ENCODE data around the gene HPGDS. TPM values are rescaled to one million over a fixed set of nuclear protein-coding genes. Genes with fewer than 3 reads are reported as not detected.
"Not testable (repeated sequence)": the region's sequence is repeated elsewhere in the genome, so short reads cannot be mapped to it uniquely, and the experiment has no call there.

Gene HPGDS
- 1 to 10 TPM; 2.5 to 9.5 (median 4.7) TPM for polyA plus RNA-seq
- long read RNA-seq, donor 1, transcript HPGDS-201 (6 exons, 1,636 nt): major isoform, 5 of 5 reads
- long read RNA-seq, donor 1, partial matches to known transcripts: 0 of 5 reads
- long read RNA-seq, donor 1, other reads (novel, unspliced or antisense): 0 of 5 reads
- long read RNA-seq, donor 2, partial matches to known transcripts: 0 of 3 reads
- long read RNA-seq, donor 2, other reads (novel, unspliced or antisense): 0 of 3 reads
- long read RNA-seq, donor 3, partial matches to known transcripts: 0 of 1 reads
- long read RNA-seq, donor 3, other reads (novel, unspliced or antisense): 0 of 1 reads
- long read RNA-seq, donor 4: 0 reads
- long read RNA-seq, donor 5, partial matches to known transcripts: 15 of 22 reads
- long read RNA-seq, donor 5, other reads (novel, unspliced or antisense): 7 of 22 reads
- long read RNA-seq, donor 6, partial matches to known transcripts: 0 of 1 reads
- long read RNA-seq, donor 6, other reads (novel, unspliced or antisense): 0 of 1 reads
- long read RNA-seq, donor 7, partial matches to known transcripts: 0 of 4 reads
- long read RNA-seq, donor 7, other reads (novel, unspliced or antisense): 0 of 4 reads
- long read RNA-seq, donor 8: 0 reads
- long read RNA-seq, donor 9: 0 reads
- long read RNA-seq, donor 10, transcript HPGDS-201 (6 exons, 1,636 nt): major isoform, 6 of 6 reads
- long read RNA-seq, donor 10, partial matches to known transcripts: 0 of 6 reads
- long read RNA-seq, donor 10, other reads (novel, unspliced or antisense): 0 of 6 reads

- no peaks in the 10 kb centered on the region for H3K27me3 ChIP-seq (ENCODE audit: control insufficient read depth in 3 of 3, insufficient read depth in 3 of 3, low read length in 3 of 3)
- no peaks in the 10 kb centered on the region for H3K9me3 ChIP-seq (ENCODE audit: control insufficient read depth in 2 of 2, insufficient read depth in 1 of 2, low read depth in 1 of 2, low read length in 1 of 2)
- H3K27ac ChIP-seq (ENCODE audit: low read depth in 1 of 3, low read length in 2 of 3): no peak within 1 kb of the TSS
- DNase-seq: no peak
- no peaks in the 10 kb centered on the region for H3K36me3 ChIP-seq (ENCODE audit: control insufficient read depth in 3 of 3, insufficient read depth in 2 of 3, low read depth in 1 of 3, low read length in 3 of 3)
- no peaks in the 10 kb centered on the region for H3K4me1 ChIP-seq (ENCODE audit: control insufficient read depth in 3 of 3, insufficient read depth in 2 of 3, low read depth in 1 of 3, low read length in 2 of 3)
- no peak within 1 kb of the TSS for H3K4me3 ChIP-seq (ENCODE audit: low read depth in 1 of 3, low read length in 3 of 3)
- WGBS, 3 donors: 63 to 85% (median 73%) methylated on average over 5 of the region's 5 CpGs
- FAIRE-seq: no peak
Observed at GRCh38 chr4:94342694-94343093, at the start of gene HPGDS. Gene HPGDS, minus strand, starts transcription at chr4:94342836. Its CDS starts 8,207 bp downstream, at chr4:94334629.

DNA sequence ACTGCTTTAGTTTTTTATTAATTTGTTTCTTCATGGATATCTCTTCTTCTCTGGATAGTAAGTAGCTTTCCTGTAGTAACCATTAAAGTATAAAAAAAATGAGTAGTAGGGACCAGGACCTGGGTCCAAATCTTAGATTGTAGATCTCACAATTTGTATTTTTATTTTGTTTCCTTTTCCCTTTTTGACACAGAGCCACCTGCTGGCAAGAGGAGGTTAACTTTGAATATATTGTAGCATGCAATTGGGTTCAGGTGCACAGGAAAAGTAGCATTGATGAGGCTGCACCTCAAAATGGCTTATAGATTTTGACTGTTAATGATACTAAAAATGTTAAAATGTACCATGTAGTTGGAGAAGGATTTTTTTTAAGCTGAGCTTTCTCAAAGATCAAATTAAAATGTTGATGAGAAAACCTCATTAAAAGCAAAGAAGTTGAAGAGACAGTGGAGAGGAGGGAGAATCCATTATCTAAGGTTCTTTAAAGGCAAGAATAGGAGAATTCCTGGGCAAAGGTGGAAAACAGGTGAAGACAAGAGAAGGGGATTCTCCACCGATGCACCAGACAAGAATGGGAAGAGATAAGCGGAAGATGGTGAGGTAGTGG, 48.3 kb upstream of the HPGDS start:
- FAIRE-seq (peak; percentile 49), DNase-seq (peak; percentile 38 to 44)
- H3K4me3 ChIP-seq (ENCODE audit: low read depth in 1 of 3, low read length in 3 of 3): no peak overlapping the region
- H3K36me3 ChIP-seq (ENCODE audit: control insufficient read depth in 3 of 3, insufficient read depth in 2 of 3, low read depth in 1 of 3, low read length in 3 of 3): no peaks in the 10 kb centered on the region
- no peak overlapping the region for H3K27ac ChIP-seq (ENCODE audit: low read depth in 1 of 3, low read length in 2 of 3)
- H3K9me3 ChIP-seq (ENCODE audit: control insufficient read depth in 2 of 2, insufficient read depth in 1 of 2, low read depth in 1 of 2, low read length in 1 of 2): peaks cover 0 to 4% of the 10 kb centered on the region in 2 donors
- H3K4me1 ChIP-seq (ENCODE audit: control insufficient read depth in 3 of 3, insufficient read depth in 2 of 3, low read depth in 1 of 3, low read length in 2 of 3): no peaks in the 10 kb centered on the region
- no peaks in the 10 kb centered on the region for H3K27me3 ChIP-seq (ENCODE audit: control insufficient read depth in 3 of 3, insufficient read depth in 3 of 3, low read length in 3 of 3)
- WGBS, 3 donors: 79 to 86% (median 86%) methylated on average over 2 of the region's 2 CpGs

GRCh38 chr4:94389595-94390267, 47.1 kb upstream of the HPGDS start:
- Histone ChIP-seq H3K9me3 (ENCODE audit: control insufficient read depth in 2 of 2, insufficient read depth in 1 of 2, low read depth in 1 of 2, low read length in 1 of 2) (peaks cover 0 to 4% of the 10 kb centered on the region in 2 donors), H3K4me1 (ENCODE audit: control insufficient read depth in 3 of 3, insufficient read depth in 2 of 3, low read depth in 1 of 3, low read length in 2 of 3) (no peaks in the 10 kb centered on the region), H3K4me3 (ENCODE audit: low read depth in 1 of 3, low read length in 3 of 3) (no peak overlapping the region), H3K27me3 (ENCODE audit: control insufficient read depth in 3 of 3, insufficient read depth in 3 of 3, low read length in 3 of 3) (no peaks in the 10 kb centered on the region), H3K27ac (ENCODE audit: low read depth in 1 of 3, low read length in 2 of 3) (no peak overlapping the region), H3K36me3 (ENCODE audit: control insufficient read depth in 3 of 3, insufficient read depth in 2 of 3, low read depth in 1 of 3, low read length in 3 of 3) (no peaks in the 10 kb centered on the region)
- FAIRE-seq (no peak), DNase-seq (no peak)
- WGBS, 3 donors: 78 to 83% (median 80%) methylated on average over 5 of the region's 5 CpGs

DNA sequence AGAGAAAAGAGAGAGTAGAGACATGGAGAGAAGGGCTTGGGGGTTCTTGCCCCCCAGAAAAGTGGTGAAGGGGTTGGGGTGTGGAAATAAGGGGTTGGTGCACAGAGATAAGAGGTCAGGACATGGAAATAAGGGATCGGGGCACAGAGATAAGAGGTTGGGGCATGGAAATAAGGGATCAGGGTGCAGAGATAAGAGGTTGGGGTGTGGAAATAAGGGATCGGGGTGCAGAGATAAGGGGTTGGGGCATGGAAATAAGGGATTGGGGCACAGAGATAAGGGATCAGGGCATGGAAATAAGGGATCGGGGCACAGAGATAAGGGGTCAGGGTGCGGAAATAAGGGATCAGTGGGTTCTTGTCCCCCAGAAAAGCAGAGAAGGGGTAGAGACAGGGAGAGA, 45.3 kb upstream of the HPGDS start:
- H3K4me1 ChIP-seq (ENCODE audit: control insufficient read depth in 3 of 3, insufficient read depth in 2 of 3, low read depth in 1 of 3, low read length in 2 of 3); H3K9me3 ChIP-seq (ENCODE audit: control insufficient read depth in 2 of 2, insufficient read depth in 1 of 2, low read depth in 1 of 2, low read length in 1 of 2); H3K4me3 ChIP-seq (ENCODE audit: low read depth in 1 of 3, low read length in 3 of 3); DNase-seq; H3K27me3 ChIP-seq (ENCODE audit: control insufficient read depth in 3 of 3, insufficient read depth in 3 of 3, low read length in 3 of 3); H3K36me3 ChIP-seq (ENCODE audit: control insufficient read depth in 3 of 3, insufficient read depth in 2 of 3, low read depth in 1 of 3, low read length in 3 of 3); FAIRE-seq; H3K27ac ChIP-seq (ENCODE audit: low read depth in 1 of 3, low read length in 2 of 3): not testable (repeated sequence)
- 12 to 47% (median 38%) methylated on average over 4 of the region's 4 CpGs for WGBS, 3 donors

DNA sequence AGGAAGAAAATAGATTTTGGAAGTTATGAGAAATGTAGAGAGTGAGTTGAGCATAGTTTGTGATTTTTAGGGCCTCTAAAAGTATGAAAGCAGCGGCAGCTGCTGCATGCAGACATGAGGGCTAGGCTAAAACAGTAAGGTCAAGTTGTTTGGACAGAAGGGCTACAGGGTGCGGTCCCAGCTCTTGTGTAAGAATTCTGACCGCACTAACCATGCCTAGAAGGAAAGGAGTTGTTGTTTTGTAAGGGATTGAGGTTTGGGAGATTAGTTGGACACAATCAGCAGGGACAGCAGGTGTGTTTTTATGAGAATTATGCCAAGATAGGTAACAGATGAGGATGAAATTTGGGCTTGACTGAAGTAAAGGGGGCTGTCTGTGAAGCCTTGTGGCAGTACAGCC, 42.8 kb upstream of the HPGDS start:
- H3K36me3 ChIP-seq (ENCODE audit: control insufficient read depth in 3 of 3, insufficient read depth in 2 of 3, low read depth in 1 of 3, low read length in 3 of 3); FAIRE-seq; DNase-seq; H3K9me3 ChIP-seq (ENCODE audit: control insufficient read depth in 2 of 2, insufficient read depth in 1 of 2, low read depth in 1 of 2, low read length in 1 of 2); H3K4me3 ChIP-seq (ENCODE audit: low read depth in 1 of 3, low read length in 3 of 3); H3K4me1 ChIP-seq (ENCODE audit: control insufficient read depth in 3 of 3, insufficient read depth in 2 of 3, low read depth in 1 of 3, low read length in 2 of 3); H3K27me3 ChIP-seq (ENCODE audit: control insufficient read depth in 3 of 3, insufficient read depth in 3 of 3, low read length in 3 of 3); H3K27ac ChIP-seq (ENCODE audit: low read depth in 1 of 3, low read length in 2 of 3): not testable (repeated sequence)
- WGBS, 3 donors: 77 to 93% (median 92%) methylated on average over 3 of the region's 3 CpGs

DNA sequence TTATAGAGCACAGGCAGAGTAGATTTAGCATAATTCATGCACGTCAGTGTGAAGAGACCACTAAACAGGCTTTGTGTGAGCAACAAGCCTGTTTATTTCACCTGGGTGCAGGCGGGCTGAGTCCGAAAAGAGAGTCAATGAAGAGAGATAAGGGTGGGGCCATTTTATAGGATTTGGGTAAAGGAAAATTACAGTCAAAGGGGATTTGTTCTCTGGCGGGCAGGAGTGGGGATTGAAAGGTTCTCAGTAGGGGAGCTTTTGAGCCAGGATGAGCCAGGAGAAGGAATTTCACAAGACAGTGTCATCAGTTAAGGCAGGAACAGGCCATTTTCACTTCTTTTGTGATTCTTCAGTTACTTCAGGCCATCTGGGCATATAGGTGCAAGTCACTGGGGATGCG, 40.3 kb upstream of the HPGDS start:
- H3K4me1 ChIP-seq (ENCODE audit: control insufficient read depth in 3 of 3, insufficient read depth in 2 of 3, low read depth in 1 of 3, low read length in 2 of 3); H3K4me3 ChIP-seq (ENCODE audit: low read depth in 1 of 3, low read length in 3 of 3); FAIRE-seq; H3K36me3 ChIP-seq (ENCODE audit: control insufficient read depth in 3 of 3, insufficient read depth in 2 of 3, low read depth in 1 of 3, low read length in 3 of 3); H3K9me3 ChIP-seq (ENCODE audit: control insufficient read depth in 2 of 2, insufficient read depth in 1 of 2, low read depth in 1 of 2, low read length in 1 of 2); DNase-seq; H3K27me3 ChIP-seq (ENCODE audit: control insufficient read depth in 3 of 3, insufficient read depth in 3 of 3, low read length in 3 of 3); H3K27ac ChIP-seq (ENCODE audit: low read depth in 1 of 3, low read length in 2 of 3): not testable (repeated sequence)
- WGBS, 3 donors: 71 to 78% (median 75%) methylated on average over 5 of the region's 5 CpGs

DNA sequence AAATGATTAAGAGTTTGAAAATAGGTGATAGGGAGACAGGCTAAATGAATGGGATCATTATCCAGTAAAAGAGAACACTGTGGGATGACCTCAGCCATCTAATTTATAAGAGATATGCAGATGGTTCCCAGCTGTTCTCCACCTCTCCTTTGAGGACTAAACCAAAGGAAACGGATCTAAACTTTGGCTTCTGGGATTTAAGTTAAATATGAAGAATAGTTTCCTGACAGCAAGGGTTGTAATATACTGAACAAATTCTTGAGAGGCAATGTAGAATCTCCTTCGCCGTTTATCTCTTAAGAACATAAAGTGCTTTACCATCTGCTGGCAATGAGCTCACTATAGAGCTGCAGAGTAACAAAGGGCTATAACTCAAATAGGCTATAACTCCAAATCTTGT, 35.4 kb upstream of the HPGDS start:
- peaks cover 0 to 3% (median 0%) of the 10 kb centered on the region in 3 donors for H3K27me3 ChIP-seq (ENCODE audit: control insufficient read depth in 3 of 3, insufficient read depth in 3 of 3, low read length in 3 of 3)
- no peaks in the 10 kb centered on the region for H3K4me1 ChIP-seq (ENCODE audit: control insufficient read depth in 3 of 3, insufficient read depth in 2 of 3, low read depth in 1 of 3, low read length in 2 of 3)
- H3K4me3 ChIP-seq (ENCODE audit: low read depth in 1 of 3, low read length in 3 of 3): no peak overlapping the region
- H3K9me3 ChIP-seq (ENCODE audit: control insufficient read depth in 2 of 2, insufficient read depth in 1 of 2, low read depth in 1 of 2, low read length in 1 of 2): no peaks in the 10 kb centered on the region
- H3K36me3 ChIP-seq (ENCODE audit: control insufficient read depth in 3 of 3, insufficient read depth in 2 of 3, low read depth in 1 of 3, low read length in 3 of 3): no peaks in the 10 kb centered on the region
- FAIRE-seq: no peak
- H3K27ac ChIP-seq (ENCODE audit: low read depth in 1 of 3, low read length in 2 of 3): no peak overlapping the region
- DNase-seq: no peak
- WGBS, 3 donors: 47 to 77% (median 56%) methylated on average over 3 of the region's 3 CpGs

DNA sequence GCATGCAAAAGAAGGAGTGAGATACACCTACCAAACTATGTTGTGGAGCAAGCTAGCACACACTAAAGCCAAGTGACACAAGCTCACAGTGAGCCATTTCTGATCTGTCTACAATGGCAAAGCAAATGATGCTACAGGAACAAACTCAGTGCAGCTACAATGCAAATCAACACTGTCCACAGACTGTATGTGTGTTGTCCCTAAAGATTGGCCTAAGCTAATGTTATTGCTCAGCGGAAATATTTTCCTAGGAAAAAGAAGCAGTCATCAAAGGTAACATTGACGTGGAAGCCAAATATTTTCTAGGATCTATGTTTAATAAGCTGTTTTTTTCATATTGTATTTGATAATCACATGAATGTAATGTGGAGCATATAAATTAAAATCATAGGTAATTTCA, 34.7 kb upstream of the HPGDS start:
- DNase-seq (no peak), FAIRE-seq (no peak)
- Histone ChIP-seq H3K9me3 (ENCODE audit: control insufficient read depth in 2 of 2, insufficient read depth in 1 of 2, low read depth in 1 of 2, low read length in 1 of 2) (no peaks in the 10 kb centered on the region), H3K4me1 (ENCODE audit: control insufficient read depth in 3 of 3, insufficient read depth in 2 of 3, low read depth in 1 of 3, low read length in 2 of 3) (no peaks in the 10 kb centered on the region), H3K27ac (ENCODE audit: low read depth in 1 of 3, low read length in 2 of 3) (no peak overlapping the region), H3K4me3 (ENCODE audit: low read depth in 1 of 3, low read length in 3 of 3) (no peak overlapping the region), H3K36me3 (ENCODE audit: control insufficient read depth in 3 of 3, insufficient read depth in 2 of 3, low read depth in 1 of 3, low read length in 3 of 3) (no peaks in the 10 kb centered on the region), H3K27me3 (ENCODE audit: control insufficient read depth in 3 of 3, insufficient read depth in 3 of 3, low read length in 3 of 3) (peaks cover 0 to 3% (median 0%) of the 10 kb centered on the region in 3 donors)
- WGBS, 3 donors: 90 to 93% (median 93%) methylated on average over 2 of the region's 2 CpGs
